DOHH2 (cell line): Measurements from ENCODE around the gene BORA.

Experiments
- EZH2phosphoT487 ChIP-seq: fragments of 200-600 bp; sonication (generic); IDR thresholded peaks from 2 replicates; pipeline ENCODE4 v1.6.1; 2017; ENCODE audit warnings: borderline replicate concordance, mild to moderate bottlenecking, antibody characterized with exemption, low read length, moderate library complexity, mixed read lengths
- TF ChIP-seq, protein P1 (sequence below): fragments of 200-600 bp; sonication (generic); IDR thresholded peaks from one replicate; pipeline ENCODE4 v1.5.1; 2014; ENCODE audit warnings: antibody characterized with exemption, mild to moderate bottlenecking, low read depth, low read length; ENCODE audit not compliant: poor library complexity, severe bottlenecking

GRCh38 chr13:72804301-72804700 is 76.6 kb downstream of the BORA start:
- no peak for TF ChIP-seq EZH2phosphoT487
- TF ChIP-seq, protein P1, sequence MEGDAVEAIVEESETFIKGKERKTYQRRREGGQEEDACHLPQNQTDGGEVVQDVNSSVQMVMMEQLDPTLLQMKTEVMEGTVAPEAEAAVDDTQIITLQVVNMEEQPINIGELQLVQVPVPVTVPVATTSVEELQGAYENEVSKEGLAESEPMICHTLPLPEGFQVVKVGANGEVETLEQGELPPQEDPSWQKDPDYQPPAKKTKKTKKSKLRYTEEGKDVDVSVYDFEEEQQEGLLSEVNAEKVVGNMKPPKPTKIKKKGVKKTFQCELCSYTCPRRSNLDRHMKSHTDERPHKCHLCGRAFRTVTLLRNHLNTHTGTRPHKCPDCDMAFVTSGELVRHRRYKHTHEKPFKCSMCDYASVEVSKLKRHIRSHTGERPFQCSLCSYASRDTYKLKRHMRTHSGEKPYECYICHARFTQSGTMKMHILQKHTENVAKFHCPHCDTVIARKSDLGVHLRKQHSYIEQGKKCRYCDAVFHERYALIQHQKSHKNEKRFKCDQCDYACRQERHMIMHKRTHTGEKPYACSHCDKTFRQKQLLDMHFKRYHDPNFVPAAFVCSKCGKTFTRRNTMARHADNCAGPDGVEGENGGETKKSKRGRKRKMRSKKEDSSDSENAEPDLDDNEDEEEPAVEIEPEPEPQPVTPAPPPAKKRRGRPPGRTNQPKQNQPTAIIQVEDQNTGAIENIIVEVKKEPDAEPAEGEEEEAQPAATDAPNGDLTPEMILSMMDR, result no peak
